ENCODE results near the gene CREB3L1.
A peak's percentile ranks its signal among the peaks of the same experiment; 100 is the strongest.

CREB3L1 gene

DNA sequence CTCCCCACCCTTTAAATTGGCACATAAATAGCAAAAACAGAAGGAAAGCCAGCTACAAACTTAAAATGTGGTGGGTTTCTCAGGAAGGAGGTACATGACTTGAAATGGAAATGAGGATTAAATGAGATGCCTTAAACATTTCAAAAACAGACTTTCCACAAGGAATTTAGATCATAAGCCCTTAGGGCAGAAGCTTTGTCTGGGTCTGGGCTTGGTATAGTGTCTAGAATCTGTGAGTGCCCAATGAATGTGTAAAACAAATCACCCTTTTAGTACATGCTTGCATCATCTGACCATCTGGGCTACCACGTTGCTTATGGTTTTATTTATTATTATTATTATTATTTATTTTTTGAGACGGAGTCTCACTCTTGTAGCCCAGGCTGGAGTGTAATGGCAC, 37.1 kb upstream of the CREB3L1 start:
- Histone ChIP-seq H4K20me1 (ENCODE audit: insufficient read depth, low read length, poor library complexity, severe bottlenecking) (no peaks in the 10 kb centered on the region), H3K9ac (ENCODE audit: low read depth, low read length, poor library complexity, severe bottlenecking) (no peak overlapping the region), H3K9me3 (ENCODE audit: insufficient read depth, low read depth, low read length) (no peaks in the 10 kb centered on the region), H3F3A (ENCODE audit: low read depth) (0 out of 2 replicates have a peak, but pooled peaks cover 3% of the 10 kb centered on the region), H2AFZ (ENCODE audit: low read length) (no peak overlapping the region), H3K27me3 (ENCODE audit: insufficient read depth, low read length, poor library complexity, severe bottlenecking) (no peaks in the 10 kb centered on the region), H3K36me3 (ENCODE audit: insufficient read depth, low read length) (no peaks in the 10 kb centered on the region), H3K9me2 (replicated peaks; ENCODE audit: low read depth, low read length) (no peaks in the 10 kb centered on the region), H3K4me1 (ENCODE audit: insufficient read depth, low read length, poor library complexity, severe bottlenecking) (peaks cover 20% of the 10 kb centered on the region), H3K4me3 (ENCODE audit: low read length, poor library complexity, severe bottlenecking) (no peak overlapping the region), H3K4me2 (ENCODE audit: low read depth, low read length, poor library complexity, severe bottlenecking) (no peak overlapping the region), H3K79me2 (ENCODE audit: insufficient read depth, low read length) (no peaks in the 10 kb centered on the region)
- TF ChIP-seq, protein P1, sequence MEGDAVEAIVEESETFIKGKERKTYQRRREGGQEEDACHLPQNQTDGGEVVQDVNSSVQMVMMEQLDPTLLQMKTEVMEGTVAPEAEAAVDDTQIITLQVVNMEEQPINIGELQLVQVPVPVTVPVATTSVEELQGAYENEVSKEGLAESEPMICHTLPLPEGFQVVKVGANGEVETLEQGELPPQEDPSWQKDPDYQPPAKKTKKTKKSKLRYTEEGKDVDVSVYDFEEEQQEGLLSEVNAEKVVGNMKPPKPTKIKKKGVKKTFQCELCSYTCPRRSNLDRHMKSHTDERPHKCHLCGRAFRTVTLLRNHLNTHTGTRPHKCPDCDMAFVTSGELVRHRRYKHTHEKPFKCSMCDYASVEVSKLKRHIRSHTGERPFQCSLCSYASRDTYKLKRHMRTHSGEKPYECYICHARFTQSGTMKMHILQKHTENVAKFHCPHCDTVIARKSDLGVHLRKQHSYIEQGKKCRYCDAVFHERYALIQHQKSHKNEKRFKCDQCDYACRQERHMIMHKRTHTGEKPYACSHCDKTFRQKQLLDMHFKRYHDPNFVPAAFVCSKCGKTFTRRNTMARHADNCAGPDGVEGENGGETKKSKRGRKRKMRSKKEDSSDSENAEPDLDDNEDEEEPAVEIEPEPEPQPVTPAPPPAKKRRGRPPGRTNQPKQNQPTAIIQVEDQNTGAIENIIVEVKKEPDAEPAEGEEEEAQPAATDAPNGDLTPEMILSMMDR (conservative IDR thresholded peaks at IDR 0.05; ENCODE audit: low read length), result no peak
- TF ChIP-seq EZH2phosphoT487 (IDR thresholded peaks at IDR 0.05; ENCODE audit: borderline replicate concordance), result no peak

DNA sequence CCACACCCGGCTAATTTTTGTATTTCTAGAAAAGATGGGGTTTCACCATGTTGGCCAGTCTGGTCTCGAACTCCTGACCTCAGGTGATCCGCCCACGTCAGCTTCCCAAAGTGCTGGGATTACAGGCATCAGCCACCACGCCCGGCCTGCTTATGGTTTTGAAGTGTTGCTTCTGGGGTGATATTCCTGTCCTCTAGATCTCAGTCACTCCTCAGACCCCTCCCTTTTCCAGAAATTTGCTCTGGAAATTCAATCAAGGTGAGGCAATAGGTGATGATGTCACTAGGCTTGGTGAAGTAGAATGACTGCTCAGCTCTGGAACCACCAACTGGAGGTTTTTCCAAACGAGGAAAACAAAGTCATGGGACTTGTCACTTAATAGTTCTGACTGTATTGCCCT, 36.6 kb upstream of the CREB3L1 start:
- H3K79me2 ChIP-seq (ENCODE audit: insufficient read depth, low read length), result no peaks in the 10 kb centered on the region
- H3K4me2 ChIP-seq (ENCODE audit: low read depth, low read length, poor library complexity, severe bottlenecking), result no peak overlapping the region
- 0 out of 2 replicates have a peak, but pooled peaks cover 3% of the 10 kb centered on the region for H3F3A ChIP-seq (ENCODE audit: low read depth)
- TF ChIP-seq, protein P1 (conservative IDR thresholded peaks at IDR 0.05; ENCODE audit: low read length), result no peak
- no peak for TF ChIP-seq EZH2phosphoT487 (IDR thresholded peaks at IDR 0.05; ENCODE audit: borderline replicate concordance)
- H3K36me3 ChIP-seq (ENCODE audit: insufficient read depth, low read length), result no peaks in the 10 kb centered on the region
- no peak overlapping the region for H3K4me3 ChIP-seq (ENCODE audit: low read length, poor library complexity, severe bottlenecking)
- H3K9me2 ChIP-seq (replicated peaks; ENCODE audit: low read depth, low read length), result no peaks in the 10 kb centered on the region
- no peaks in the 10 kb centered on the region for H3K9me3 ChIP-seq (ENCODE audit: insufficient read depth, low read depth, low read length)
- H3K4me1 ChIP-seq (ENCODE audit: insufficient read depth, low read length, poor library complexity, severe bottlenecking), result peaks cover 20% of the 10 kb centered on the region
- H3K27me3 ChIP-seq (ENCODE audit: insufficient read depth, low read length, poor library complexity, severe bottlenecking), result no peaks in the 10 kb centered on the region
- H4K20me1 ChIP-seq (ENCODE audit: insufficient read depth, low read length, poor library complexity, severe bottlenecking), result no peaks in the 10 kb centered on the region
- no peak overlapping the region for H3K9ac ChIP-seq (ENCODE audit: low read depth, low read length, poor library complexity, severe bottlenecking)
- H2AFZ ChIP-seq (ENCODE audit: low read length), result no peak overlapping the region

DNA sequence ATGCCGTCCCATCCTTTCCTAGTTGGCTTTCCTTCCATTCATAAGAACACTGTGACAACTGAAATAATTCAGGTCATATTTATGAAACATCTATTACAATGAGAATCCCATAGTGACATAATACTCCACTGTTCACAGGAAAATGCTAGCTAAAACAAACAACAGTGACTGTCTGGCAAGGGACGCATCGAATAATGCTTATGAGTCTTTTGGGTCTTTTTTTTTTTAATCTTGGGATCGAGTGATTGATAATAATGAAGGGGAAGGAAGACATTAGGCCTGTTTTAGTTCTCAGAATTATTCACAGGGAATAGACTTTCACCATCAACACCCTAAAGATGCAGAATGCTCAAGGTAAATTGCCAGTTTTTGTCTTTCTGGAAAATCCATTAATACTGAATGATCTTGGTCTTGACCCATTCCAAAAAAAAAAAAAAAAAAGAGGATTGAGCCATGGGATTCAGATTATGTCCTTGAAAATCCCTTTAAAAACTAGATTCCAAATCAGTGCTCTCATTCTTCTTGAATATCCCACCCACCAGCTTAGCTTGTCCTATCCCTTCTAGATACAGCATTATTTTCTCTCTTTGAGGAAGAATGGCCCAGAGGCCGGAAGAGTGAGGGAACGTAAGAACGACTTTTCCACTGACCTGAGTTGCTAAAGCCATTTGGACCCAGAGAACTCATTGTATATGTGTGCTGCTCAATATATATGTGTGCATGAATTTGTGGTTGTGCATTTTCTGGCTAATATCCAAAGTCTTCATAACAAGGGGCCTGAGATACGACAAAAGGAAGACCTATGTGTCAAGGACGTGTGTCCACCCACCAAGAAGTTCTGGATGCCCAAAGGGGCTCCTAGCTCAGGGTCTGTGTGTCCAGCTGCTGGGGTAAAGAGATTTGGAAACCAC, 35.2 kb upstream of the CREB3L1 start:
- Histone ChIP-seq H3K9ac (ENCODE audit: low read depth, low read length, poor library complexity, severe bottlenecking) (peak overlapping the region; percentile 80), H3K4me1 (ENCODE audit: insufficient read depth, low read length, poor library complexity, severe bottlenecking) (peaks cover 20% of the 10 kb centered on the region), H4K20me1 (ENCODE audit: insufficient read depth, low read length, poor library complexity, severe bottlenecking) (no peaks in the 10 kb centered on the region), H3K4me2 (ENCODE audit: low read depth, low read length, poor library complexity, severe bottlenecking) (peak overlapping the region; percentile 83), H3K4me3 (ENCODE audit: low read length, poor library complexity, severe bottlenecking) (peak overlapping the region; percentile 72), H3K36me3 (ENCODE audit: insufficient read depth, low read length) (no peaks in the 10 kb centered on the region), H3K9me2 (replicated peaks; ENCODE audit: low read depth, low read length) (no peaks in the 10 kb centered on the region), H3K79me2 (ENCODE audit: insufficient read depth, low read length) (no peaks in the 10 kb centered on the region), H2AFZ (ENCODE audit: low read length) (no peak overlapping the region), H3K9me3 (ENCODE audit: insufficient read depth, low read depth, low read length) (no peaks in the 10 kb centered on the region), H3F3A (ENCODE audit: low read depth) (0 out of 2 replicates have a peak, but pooled peaks cover 3% of the 10 kb centered on the region), H3K27me3 (ENCODE audit: insufficient read depth, low read length, poor library complexity, severe bottlenecking) (no peaks in the 10 kb centered on the region)
- TF ChIP-seq EZH2phosphoT487 (IDR thresholded peaks at IDR 0.05; ENCODE audit: borderline replicate concordance), result no peak
- TF ChIP-seq, protein P1 (conservative IDR thresholded peaks at IDR 0.05; ENCODE audit: low read length), result no peak

Measured in Loucy (cell line).